ENCODE results near the gene DYSF.

Gene DYSF

DNA sequence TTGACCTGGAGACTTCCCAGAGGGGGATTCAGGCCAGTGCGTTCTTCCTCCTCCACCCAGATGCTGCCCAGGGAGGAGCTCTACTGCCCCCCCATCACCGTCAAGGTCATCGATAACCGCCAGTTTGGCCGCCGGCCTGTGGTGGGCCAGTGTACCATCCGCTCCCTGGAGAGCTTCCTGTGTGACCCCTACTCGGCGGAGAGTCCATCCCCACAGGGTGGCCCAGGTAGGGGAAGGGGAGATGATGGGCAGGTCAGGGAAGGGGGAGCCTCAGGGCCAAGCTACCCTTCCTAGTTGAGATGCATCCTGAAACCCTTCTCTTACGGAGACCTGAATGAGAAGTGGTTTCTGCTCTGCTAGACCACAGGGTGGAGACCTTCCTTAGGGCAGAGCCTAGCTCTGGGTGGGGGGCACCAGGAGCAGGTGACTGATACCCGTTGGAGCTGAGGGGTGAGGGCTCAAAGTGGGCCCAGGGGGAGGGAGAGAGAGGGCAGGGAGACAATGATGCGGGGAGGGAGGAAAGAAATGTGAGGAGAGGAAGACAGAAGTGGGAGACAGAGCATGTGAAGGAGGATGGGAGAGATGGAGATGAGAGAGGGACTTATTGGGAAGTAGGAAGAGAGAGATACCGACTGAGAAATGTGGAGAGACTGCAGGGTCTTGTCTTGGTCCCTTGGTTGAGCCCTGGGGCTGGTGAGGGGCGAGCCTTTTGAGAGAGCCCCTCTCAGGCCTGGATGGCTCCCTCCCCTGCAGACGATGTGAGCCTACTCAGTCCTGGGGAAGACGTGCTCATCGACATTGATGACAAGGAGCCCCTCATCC, 159.4 kb downstream of the DYSF start:
- in situ Hi-C loops (cut with MboI; ENCODE audit: low sequenced_read_pairs, unreplicated experiment) = no loop called here
- TF ChIP-seq, protein P1, sequence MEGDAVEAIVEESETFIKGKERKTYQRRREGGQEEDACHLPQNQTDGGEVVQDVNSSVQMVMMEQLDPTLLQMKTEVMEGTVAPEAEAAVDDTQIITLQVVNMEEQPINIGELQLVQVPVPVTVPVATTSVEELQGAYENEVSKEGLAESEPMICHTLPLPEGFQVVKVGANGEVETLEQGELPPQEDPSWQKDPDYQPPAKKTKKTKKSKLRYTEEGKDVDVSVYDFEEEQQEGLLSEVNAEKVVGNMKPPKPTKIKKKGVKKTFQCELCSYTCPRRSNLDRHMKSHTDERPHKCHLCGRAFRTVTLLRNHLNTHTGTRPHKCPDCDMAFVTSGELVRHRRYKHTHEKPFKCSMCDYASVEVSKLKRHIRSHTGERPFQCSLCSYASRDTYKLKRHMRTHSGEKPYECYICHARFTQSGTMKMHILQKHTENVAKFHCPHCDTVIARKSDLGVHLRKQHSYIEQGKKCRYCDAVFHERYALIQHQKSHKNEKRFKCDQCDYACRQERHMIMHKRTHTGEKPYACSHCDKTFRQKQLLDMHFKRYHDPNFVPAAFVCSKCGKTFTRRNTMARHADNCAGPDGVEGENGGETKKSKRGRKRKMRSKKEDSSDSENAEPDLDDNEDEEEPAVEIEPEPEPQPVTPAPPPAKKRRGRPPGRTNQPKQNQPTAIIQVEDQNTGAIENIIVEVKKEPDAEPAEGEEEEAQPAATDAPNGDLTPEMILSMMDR (IDR thresholded peaks at IDR 0.05; ENCODE audit: borderline replicate concordance, control extremely low read depth, extremely low read depth, insufficient read depth, missing control alignments) = no peak
- DNase-seq (ENCODE audit: low spot score) = no peak

DNA sequence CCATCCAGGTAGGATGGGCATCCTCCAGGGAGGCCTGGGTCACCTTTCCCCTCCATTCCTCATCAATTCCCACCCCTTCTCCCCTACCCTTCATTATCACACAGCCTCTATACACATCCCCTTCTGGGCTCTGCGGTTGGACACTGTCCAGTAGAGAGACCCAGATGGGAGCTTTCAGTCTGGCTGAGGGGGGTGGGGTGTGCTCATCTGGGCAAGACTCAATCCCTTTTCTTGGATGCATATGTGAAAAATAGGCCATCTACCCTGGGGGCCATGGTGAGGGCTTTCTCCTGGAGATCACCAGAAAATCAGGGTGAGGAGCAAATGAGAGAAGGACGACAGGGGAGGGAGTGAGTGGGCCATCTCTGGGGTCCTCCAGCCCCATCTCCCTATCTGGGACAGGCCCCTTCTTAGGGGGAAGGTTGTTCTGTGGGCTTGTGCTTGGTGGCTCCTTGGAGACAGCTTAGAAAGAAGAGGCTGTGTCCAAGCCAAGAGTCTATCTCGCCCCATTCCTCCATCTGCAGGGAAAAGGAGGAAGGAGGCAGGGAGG, 160.1 kb downstream of the DYSF start:
- in situ Hi-C loops (cut with MboI; ENCODE audit: low sequenced_read_pairs, unreplicated experiment) = no loop called here
- TF ChIP-seq, protein P1 (IDR thresholded peaks at IDR 0.05; ENCODE audit: borderline replicate concordance, control extremely low read depth, extremely low read depth, insufficient read depth, missing control alignments) = no peak
- no peak for DNase-seq (ENCODE audit: low spot score)

- DNase-seq (ENCODE audit: low spot score) = no peak
- TF ChIP-seq, protein P1 (IDR thresholded peaks at IDR 0.05; ENCODE audit: borderline replicate concordance, control extremely low read depth, extremely low read depth, insufficient read depth, missing control alignments) = no peak
- in situ Hi-C loops (cut with MboI; ENCODE audit: low sequenced_read_pairs, unreplicated experiment) = no loop called here
These were observed 160.9 kb downstream of the DYSF start for GRCh38 chr2:71613953-71614925.

- in situ Hi-C loops (cut with MboI; ENCODE audit: low sequenced_read_pairs, unreplicated experiment) = no loop called here
- no peak for DNase-seq (ENCODE audit: low spot score)
- TF ChIP-seq, protein P1 (IDR thresholded peaks at IDR 0.05; ENCODE audit: borderline replicate concordance, control extremely low read depth, extremely low read depth, insufficient read depth, missing control alignments) = no peak
These were observed 161.8 kb downstream of the DYSF start for GRCh38 chr2:71614976-71615766.

- DNase-seq (ENCODE audit: low spot score) = peak; percentile 8
- TF ChIP-seq, protein P1 (IDR thresholded peaks at IDR 0.05; ENCODE audit: borderline replicate concordance, control extremely low read depth, extremely low read depth, insufficient read depth, missing control alignments) = no peak
- in situ Hi-C loops (cut with MboI; ENCODE audit: low sequenced_read_pairs, unreplicated experiment) = no loop called here
These were observed 162.7 kb downstream of the DYSF start for GRCh38 chr2:71615767-71616730.

Data from GM13976 (cell line).